ENCODE data around the gene SLC25A25. TPM values are rescaled to one million over a fixed set of nuclear protein-coding genes. Genes with fewer than 3 reads are reported as not detected.
"Not testable (repeated sequence)": the region's sequence is repeated elsewhere in the genome, so short reads cannot be mapped to it uniquely, and the experiment has no call there.

SLC25A25 gene
- total RNA-seq, 1 experiment from 2014 or later = 18.5 TPM

- no TSS peak for BruUV-seq (replicated peaks)
Observed at GRCh38 chr9:128022886-128023285, 45.1 kb upstream of the SLC25A25 start.

DNA sequence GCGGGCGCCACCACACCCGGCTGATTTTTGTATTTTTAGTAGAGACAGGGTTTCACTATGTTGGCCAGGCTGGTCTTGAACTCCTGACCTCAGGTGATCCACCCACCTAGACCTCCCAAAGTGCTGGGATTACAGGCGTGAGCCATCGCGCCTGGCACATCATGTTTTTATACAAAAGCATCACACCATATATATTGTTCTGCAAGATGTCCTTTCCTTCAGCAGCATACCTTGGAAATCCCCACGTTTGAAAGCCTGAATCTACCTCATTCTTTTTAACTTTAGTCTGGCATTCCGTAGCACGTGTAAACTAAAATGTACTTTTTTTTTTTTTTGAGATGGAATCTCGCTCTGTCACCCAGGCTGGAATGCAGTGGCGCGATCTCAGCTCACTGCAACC lies 44.4 kb upstream of the SLC25A25 start:
- DNase-seq; H3K4me3 ChIP-seq (ENCODE audit: low read depth, low read length); H3K9me3 Mint-ChIP-seq (ENCODE audit: unreplicated experiment); intact Hi-C loops (cut with micrococcal nuclease; ENCODE audit: unreplicated experiment); H3K36me3 Mint-ChIP-seq (ENCODE audit: insufficient read depth, unreplicated experiment); H3K4me1 ChIP-seq; H3K27me3 Mint-ChIP-seq (ENCODE audit: insufficient read depth, unreplicated experiment); BruUV-seq (replicated peaks); POLR2A ChIA-PET; H3K27ac Mint-ChIP-seq (ENCODE audit: unreplicated experiment); H3K4me3 Mint-ChIP-seq (ENCODE audit: unreplicated experiment); H3K36me3 ChIP-seq (ENCODE audit: control insufficient read depth, insufficient read depth, low read length); H3K9me3 ChIP-seq; H3K27me3 ChIP-seq (replicated peaks; ENCODE audit: control insufficient read depth, insufficient read depth, low read length); H3K4me1 Mint-ChIP-seq (ENCODE audit: low read depth, unreplicated experiment): not testable (repeated sequence)
- CTCF ChIA-PET = interaction anchor here (0.7 kb wide), 1 partner anchor 80 kb away, joined by 6 read pairs; no protein-coding TSS in a partner anchor

More at GRCh38 chr9:128022886-128023285, 45.1 kb upstream of the SLC25A25 start:
- Histone ChIP-seq H3K36me3 (ENCODE audit: control insufficient read depth, insufficient read depth, low read length) (no peaks in the 10 kb centered on the region), H3K9me3 (no peaks in the 10 kb centered on the region), H3K4me3 (ENCODE audit: low read depth, low read length) (no peak overlapping the region), H3K4me1 (no peaks in the 10 kb centered on the region), H3K27me3 (replicated peaks; ENCODE audit: control insufficient read depth, insufficient read depth, low read length) (no peaks in the 10 kb centered on the region)
- CTCF ChIA-PET = no interaction called here
- DNase-seq = no peak
- Mint-ChIP-seq H3K27ac (ENCODE audit: unreplicated experiment) (no peak overlapping the region), H3K9me3 (ENCODE audit: unreplicated experiment) (no peaks in the 10 kb centered on the region), H3K27me3 (ENCODE audit: insufficient read depth, unreplicated experiment) (no peaks in the 10 kb centered on the region), H3K4me1 (ENCODE audit: low read depth, unreplicated experiment) (no peaks in the 10 kb centered on the region), H3K36me3 (ENCODE audit: insufficient read depth, unreplicated experiment) (no peaks in the 10 kb centered on the region), H3K4me3 (ENCODE audit: unreplicated experiment) (no peak overlapping the region)
- TF ChIP-seq, protein P1, sequence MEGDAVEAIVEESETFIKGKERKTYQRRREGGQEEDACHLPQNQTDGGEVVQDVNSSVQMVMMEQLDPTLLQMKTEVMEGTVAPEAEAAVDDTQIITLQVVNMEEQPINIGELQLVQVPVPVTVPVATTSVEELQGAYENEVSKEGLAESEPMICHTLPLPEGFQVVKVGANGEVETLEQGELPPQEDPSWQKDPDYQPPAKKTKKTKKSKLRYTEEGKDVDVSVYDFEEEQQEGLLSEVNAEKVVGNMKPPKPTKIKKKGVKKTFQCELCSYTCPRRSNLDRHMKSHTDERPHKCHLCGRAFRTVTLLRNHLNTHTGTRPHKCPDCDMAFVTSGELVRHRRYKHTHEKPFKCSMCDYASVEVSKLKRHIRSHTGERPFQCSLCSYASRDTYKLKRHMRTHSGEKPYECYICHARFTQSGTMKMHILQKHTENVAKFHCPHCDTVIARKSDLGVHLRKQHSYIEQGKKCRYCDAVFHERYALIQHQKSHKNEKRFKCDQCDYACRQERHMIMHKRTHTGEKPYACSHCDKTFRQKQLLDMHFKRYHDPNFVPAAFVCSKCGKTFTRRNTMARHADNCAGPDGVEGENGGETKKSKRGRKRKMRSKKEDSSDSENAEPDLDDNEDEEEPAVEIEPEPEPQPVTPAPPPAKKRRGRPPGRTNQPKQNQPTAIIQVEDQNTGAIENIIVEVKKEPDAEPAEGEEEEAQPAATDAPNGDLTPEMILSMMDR (IDR thresholded peaks at IDR 0.05; ENCODE audit: insufficient read depth in 1 of 2, low read depth in 1 of 2, low read length in 1 of 2, severe bottlenecking in 1 of 2, unreplicated experiment in 1 of 2) = no peak
- intact Hi-C loops (cut with micrococcal nuclease; ENCODE audit: unreplicated experiment) = no loop called here
- POLR2A ChIA-PET = no interaction called here

GRCh38 chr9:128024761-128025308 lies 43.2 kb upstream of the SLC25A25 start:
- TF ChIP-seq, protein P1 (IDR thresholded peaks at IDR 0.05; ENCODE audit: insufficient read depth in 1 of 2, low read depth in 1 of 2, low read length in 1 of 2, severe bottlenecking in 1 of 2, unreplicated experiment in 1 of 2) = no peak
- Mint-ChIP-seq H3K4me3 (ENCODE audit: unreplicated experiment) (no peak overlapping the region), H3K27ac (ENCODE audit: unreplicated experiment) (no peak overlapping the region), H3K9me3 (ENCODE audit: unreplicated experiment) (no peaks in the 10 kb centered on the region), H3K36me3 (ENCODE audit: insufficient read depth, unreplicated experiment) (no peaks in the 10 kb centered on the region), H3K4me1 (ENCODE audit: low read depth, unreplicated experiment) (no peaks in the 10 kb centered on the region), H3K27me3 (ENCODE audit: insufficient read depth, unreplicated experiment) (no peaks in the 10 kb centered on the region)
- DNase-seq = no peak
- H3K27me3 ChIP-seq (replicated peaks; ENCODE audit: control insufficient read depth, insufficient read depth, low read length) = no peaks in the 10 kb centered on the region
- BruUV-seq (replicated peaks) = no TSS peak
- intact Hi-C loops (cut with micrococcal nuclease; ENCODE audit: unreplicated experiment) = no loop called here
- ChIA-PET CTCF (no interaction called here), POLR2A (no interaction called here)
- H3K4me1 ChIP-seq = no peaks in the 10 kb centered on the region
- H3K36me3 ChIP-seq (ENCODE audit: control insufficient read depth, insufficient read depth, low read length) = no peaks in the 10 kb centered on the region
- no peaks in the 10 kb centered on the region for H3K9me3 ChIP-seq
- no peak overlapping the region for H3K4me3 ChIP-seq (ENCODE audit: low read depth, low read length)

DNA sequence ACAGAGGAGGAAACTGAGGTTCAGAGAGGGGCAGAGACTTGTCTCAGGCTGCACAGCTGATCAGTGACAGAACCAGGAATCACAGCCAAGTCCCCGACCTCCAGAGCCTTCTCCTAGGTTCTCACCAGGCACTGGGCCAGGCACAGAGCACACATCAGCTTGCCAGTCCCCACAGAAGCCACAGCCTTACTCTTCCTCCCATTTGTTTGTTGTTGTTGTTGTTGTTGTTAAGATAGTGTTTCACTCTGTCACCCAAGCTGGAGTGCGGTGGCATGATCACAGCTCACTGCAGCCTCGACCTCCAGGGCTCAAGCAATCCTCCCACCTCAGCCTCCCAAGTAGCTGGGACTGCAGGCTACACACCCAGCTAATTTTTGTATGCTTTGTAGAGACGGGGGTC lies 42.3 kb upstream of the SLC25A25 start:
- no TSS peak for BruUV-seq (replicated peaks)
- ChIA-PET POLR2A (no interaction called here), CTCF (interaction anchor here (1.1 kb wide), 1 partner anchor 71 kb away, joined by 3 read pairs; no protein-coding TSS in a partner anchor)
- Histone ChIP-seq H3K4me1 (no peaks in the 10 kb centered on the region), H3K4me3 (ENCODE audit: low read depth, low read length) (no peak overlapping the region), H3K27me3 (replicated peaks; ENCODE audit: control insufficient read depth, insufficient read depth, low read length) (no peaks in the 10 kb centered on the region), H3K36me3 (ENCODE audit: control insufficient read depth, insufficient read depth, low read length) (no peaks in the 10 kb centered on the region), H3K9me3 (no peaks in the 10 kb centered on the region)
- TF ChIP-seq, protein P1 (IDR thresholded peaks at IDR 0.05; ENCODE audit: insufficient read depth in 1 of 2, low read depth in 1 of 2, low read length in 1 of 2, severe bottlenecking in 1 of 2, unreplicated experiment in 1 of 2) = no peak
- H3K4me3 Mint-ChIP-seq (ENCODE audit: unreplicated experiment) = no peak overlapping the region
- no peaks in the 10 kb centered on the region for H3K27me3 Mint-ChIP-seq (ENCODE audit: insufficient read depth, unreplicated experiment)
- H3K27ac Mint-ChIP-seq (ENCODE audit: unreplicated experiment) = no peak overlapping the region
- no peaks in the 10 kb centered on the region for H3K36me3 Mint-ChIP-seq (ENCODE audit: insufficient read depth, unreplicated experiment)
- H3K4me1 Mint-ChIP-seq (ENCODE audit: low read depth, unreplicated experiment) = no peaks in the 10 kb centered on the region
- no peaks in the 10 kb centered on the region for H3K9me3 Mint-ChIP-seq (ENCODE audit: unreplicated experiment)
- intact Hi-C loops (cut with micrococcal nuclease; ENCODE audit: unreplicated experiment) = no loop called here
- no peak for DNase-seq

Data from Caco-2 (cell line).